OCI-LY1 (cell line): ENCODE results near the gene NUDT9.
"Not testable (repeated sequence)": the region's sequence is repeated elsewhere in the genome, so short reads cannot be mapped to it uniquely, and the experiment has no call there.

Experiments
- H2AFZ ChIP-seq: fragments of 200-600 bp; sonication (generic), shearing (Covaris generic); 2 replicates; pipeline ENCODE4 v1.6.0; 2014; ENCODE audit warnings: antibody characterized with exemption, mild to moderate bottlenecking, low read length
- H3F3A ChIP-seq: fragments of 200-600 bp; sonication (generic), shearing (Covaris generic); 2 replicates; pipeline ENCODE4 v1.6.0; 2014; ENCODE audit warnings: mild to moderate bottlenecking, antibody characterized with exemption, low read length, moderate library complexity; ENCODE audit not compliant: insufficient read depth
- H3K27ac ChIP-seq: fragments of 200-600 bp; sonication (generic); 2 replicates; pipeline ENCODE4 v1.5.1; 2014; ENCODE audit warnings: low read length, mixed run types, mild to moderate bottlenecking, low read depth; ENCODE audit not compliant: poor library complexity, severe bottlenecking
- H3K27me3 ChIP-seq: fragments of 200-600 bp; sonication (generic); 2 replicates; pipeline ENCODE4 v1.6.0; 2014; ENCODE audit warnings: antibody characterized with exemption, mild to moderate bottlenecking, low read length, moderate library complexity; ENCODE audit not compliant: insufficient read depth
- H3K36me3 ChIP-seq: fragments of 200-600 bp; sonication (generic); 2 replicates; pipeline ENCODE4 v1.6.1; 2014; ENCODE audit warnings: mild to moderate bottlenecking, antibody characterized with exemption, low read length, moderate library complexity, mixed read lengths; ENCODE audit not compliant: insufficient read depth
- H3K4me1 ChIP-seq: fragments of 200-600 bp; sonication (generic); 2 replicates; pipeline ENCODE4 v1.5.1; 2014; ENCODE audit warnings: mild to moderate bottlenecking, low read length, moderate library complexity; ENCODE audit not compliant: insufficient read depth, severe bottlenecking
- H3K4me2 ChIP-seq: fragments of 200-600 bp; sonication (generic), shearing (Covaris generic); 2 replicates; pipeline ENCODE4 v1.6.1; 2014; ENCODE audit warnings: low read length
- H3K4me3 ChIP-seq: fragments of 200-600 bp; sonication (generic); 2 replicates; pipeline ENCODE4 v1.5.1; 2014; ENCODE audit warnings: low read length, low read depth, mild to moderate bottlenecking, mixed read lengths; ENCODE audit not compliant: poor library complexity, severe bottlenecking
- H3K79me2 ChIP-seq: fragments of 200-600 bp; shearing (Covaris generic); 2 replicates; pipeline ENCODE4 v1.6.1; 2016; ENCODE audit warnings: mixed run types, low read length, mixed read lengths; ENCODE audit not compliant: insufficient read depth
- H3K9ac ChIP-seq: fragments of 200-600 bp; sonication (generic), shearing (Covaris generic); 2 replicates; pipeline ENCODE4 v1.6.1; 2014; ENCODE audit warnings: mild to moderate bottlenecking, low read length, mixed read lengths
- H3K9me2 ChIP-seq: fragments of 200-600 bp; sonication (generic), shearing (Covaris generic); 2 replicates; pipeline ENCODE4 v1.6.1; 2014; ENCODE audit warnings: low read depth, mild to moderate bottlenecking, low read length, mixed read lengths
- H3K9me3 ChIP-seq: fragments of 200-600 bp; shearing (Covaris generic); 2 replicates; pipeline ENCODE4 v1.6.1; 2014; ENCODE audit warnings: low read length, mixed read lengths
- H4K20me1 ChIP-seq: fragments of 200-600 bp; sonication (generic), shearing (Covaris generic); 2 replicates; pipeline ENCODE4 v1.6.0; 2016; ENCODE audit warnings: mild to moderate bottlenecking, low read length; ENCODE audit not compliant: insufficient read depth
- EZH2 ChIP-seq: fragments of 200-600 bp; sonication (generic), shearing (Covaris generic); IDR thresholded peaks from 2 replicates; pipeline ENCODE4 v1.8.0; 2017; ENCODE audit warnings: borderline replicate concordance, mixed run types, mild to moderate bottlenecking, antibody characterized with exemption, low read length, moderate library complexity, mixed read lengths
- TF ChIP-seq, protein P1 (sequence below): fragments of 200-600 bp; sonication (generic), shearing (Covaris generic); IDR thresholded peaks from 2 replicates; pipeline ENCODE4 v1.5.1; 2017; ENCODE audit warnings: mild to moderate bottlenecking, antibody characterized with exemption, low read length, moderate library complexity, mixed read lengths

Gene NUDT9

DNA sequence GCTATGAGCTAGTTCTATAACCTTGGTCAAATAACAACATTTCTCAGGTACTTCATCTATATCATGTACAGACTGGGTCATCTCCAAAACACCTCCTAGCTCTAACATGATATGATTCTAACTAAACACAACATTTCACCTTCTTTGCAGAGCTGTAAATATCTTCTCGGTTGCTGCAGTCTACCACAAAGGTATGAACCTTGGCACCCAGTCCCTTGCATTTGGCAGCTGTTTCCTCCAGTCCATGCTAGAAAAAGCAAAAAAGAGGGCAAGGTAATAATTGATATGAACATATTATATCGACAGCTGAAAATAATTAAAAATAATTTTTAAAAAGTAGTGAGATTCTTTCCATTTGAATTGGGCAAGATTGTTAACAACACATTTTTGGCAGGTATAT is 40.3 kb upstream of the NUDT9 start:
- Histone ChIP-seq H3K4me1 (no peaks in the 10 kb centered on the region), H3K9ac (no peak overlapping the region), H3K4me3 (no peak overlapping the region), H3K27me3 (no peaks in the 10 kb centered on the region), H2AFZ (no peak overlapping the region), H3K27ac (no peak overlapping the region), H3K36me3 (peaks cover 4% of the 10 kb centered on the region; the same call in 1 of the 2 replicates), H3K4me2 (no peak overlapping the region), H4K20me1 (no peaks in the 10 kb centered on the region), H3F3A (no peaks in the 10 kb centered on the region), H3K79me2 (no peaks in the 10 kb centered on the region), H3K9me2 (no peaks in the 10 kb centered on the region), H3K9me3 (no peaks in the 10 kb centered on the region)
- TF ChIP-seq, protein P1, sequence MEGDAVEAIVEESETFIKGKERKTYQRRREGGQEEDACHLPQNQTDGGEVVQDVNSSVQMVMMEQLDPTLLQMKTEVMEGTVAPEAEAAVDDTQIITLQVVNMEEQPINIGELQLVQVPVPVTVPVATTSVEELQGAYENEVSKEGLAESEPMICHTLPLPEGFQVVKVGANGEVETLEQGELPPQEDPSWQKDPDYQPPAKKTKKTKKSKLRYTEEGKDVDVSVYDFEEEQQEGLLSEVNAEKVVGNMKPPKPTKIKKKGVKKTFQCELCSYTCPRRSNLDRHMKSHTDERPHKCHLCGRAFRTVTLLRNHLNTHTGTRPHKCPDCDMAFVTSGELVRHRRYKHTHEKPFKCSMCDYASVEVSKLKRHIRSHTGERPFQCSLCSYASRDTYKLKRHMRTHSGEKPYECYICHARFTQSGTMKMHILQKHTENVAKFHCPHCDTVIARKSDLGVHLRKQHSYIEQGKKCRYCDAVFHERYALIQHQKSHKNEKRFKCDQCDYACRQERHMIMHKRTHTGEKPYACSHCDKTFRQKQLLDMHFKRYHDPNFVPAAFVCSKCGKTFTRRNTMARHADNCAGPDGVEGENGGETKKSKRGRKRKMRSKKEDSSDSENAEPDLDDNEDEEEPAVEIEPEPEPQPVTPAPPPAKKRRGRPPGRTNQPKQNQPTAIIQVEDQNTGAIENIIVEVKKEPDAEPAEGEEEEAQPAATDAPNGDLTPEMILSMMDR, result no peak
- TF ChIP-seq EZH2, result no peak

DNA sequence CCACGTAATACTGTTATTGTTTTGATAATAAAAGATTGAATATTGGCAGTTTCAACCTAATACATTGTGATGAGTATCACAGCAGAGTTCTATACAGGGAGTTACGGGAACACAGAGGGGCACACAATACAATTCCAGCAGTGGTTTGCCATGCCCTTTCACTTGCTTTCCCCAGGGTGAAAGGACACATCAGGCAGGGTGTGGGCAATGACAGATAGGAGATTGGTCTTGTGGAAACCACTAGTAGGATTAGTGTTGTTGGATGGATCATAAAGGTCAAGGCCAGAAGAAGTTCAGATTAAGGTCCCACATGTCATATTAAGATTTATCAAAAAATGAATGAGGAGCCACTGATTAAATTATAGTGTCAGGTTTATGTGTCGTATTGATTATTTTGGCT is 39.4 kb upstream of the NUDT9 start:
- peaks cover 1% of the 10 kb centered on the region for H3K4me1 ChIP-seq
- no peak overlapping the region for H3K4me3 ChIP-seq
- no peak overlapping the region for H3K9ac ChIP-seq
- no peak overlapping the region for H3K4me2 ChIP-seq
- no peak overlapping the region for H2AFZ ChIP-seq
- H3K27me3 ChIP-seq, result no peaks in the 10 kb centered on the region
- H3K27ac ChIP-seq, result no peak overlapping the region
- no peaks in the 10 kb centered on the region for H3K9me3 ChIP-seq
- H3K36me3 ChIP-seq, result peaks cover 4% of the 10 kb centered on the region; the same call in 1 of the 2 replicates
- no peaks in the 10 kb centered on the region for H3F3A ChIP-seq
- no peaks in the 10 kb centered on the region for H3K79me2 ChIP-seq
- no peak for TF ChIP-seq EZH2
- TF ChIP-seq, protein P1, result no peak
- no peaks in the 10 kb centered on the region for H3K9me2 ChIP-seq
- no peaks in the 10 kb centered on the region for H4K20me1 ChIP-seq

DNA sequence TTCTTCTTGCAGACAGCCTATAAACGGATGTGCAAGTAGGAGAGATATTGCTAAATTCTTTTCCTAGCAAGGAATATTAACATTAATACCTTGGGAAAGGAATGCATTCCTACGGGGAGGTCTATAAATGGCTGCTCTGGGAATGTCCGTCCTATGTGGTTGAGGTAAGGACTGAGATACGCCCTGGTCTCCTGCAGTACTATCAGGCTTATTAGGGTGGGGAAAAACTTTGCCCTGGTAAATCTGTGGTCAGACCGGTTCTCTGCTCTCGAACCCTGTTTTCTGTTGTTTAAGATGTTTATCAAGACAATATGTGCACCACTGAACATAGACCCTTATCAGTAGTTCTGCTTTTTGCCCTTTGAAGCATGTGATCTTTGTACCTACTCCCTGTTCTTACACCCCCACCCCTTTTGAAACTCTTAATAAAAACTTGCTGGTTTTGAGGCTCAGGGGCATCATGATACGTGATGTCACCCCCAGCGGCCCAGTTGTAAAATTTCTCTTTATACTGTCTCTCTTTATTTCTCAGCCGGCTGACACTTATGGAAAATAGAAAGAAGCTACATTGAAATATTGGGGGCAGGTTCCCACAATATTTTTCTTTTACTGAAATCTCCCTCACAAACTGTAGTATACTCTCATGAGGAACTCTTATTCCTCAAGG is 37.8 kb upstream of the NUDT9 start:
- H3K79me2 ChIP-seq, result not testable (repeated sequence)

DNA sequence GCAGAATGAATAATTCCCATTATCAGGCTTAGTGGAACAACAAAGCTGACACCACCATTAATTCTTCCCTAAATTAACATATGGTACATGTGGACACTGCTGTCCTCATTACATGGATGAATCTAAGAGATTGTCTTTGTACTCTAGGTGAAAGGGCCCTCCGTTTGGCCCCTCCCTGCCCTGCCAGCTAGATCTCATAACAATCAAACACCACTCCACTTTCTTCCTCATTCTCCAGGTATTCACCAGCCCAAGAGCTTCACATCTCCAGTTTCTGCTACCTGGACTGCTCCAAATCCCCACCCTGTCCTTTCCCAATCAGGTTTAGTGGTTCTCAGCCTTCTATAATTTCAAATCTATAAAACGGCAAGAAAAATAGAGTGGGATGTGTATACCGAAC is 35.1 kb upstream of the NUDT9 start:
- Histone ChIP-seq H4K20me1 (no peaks in the 10 kb centered on the region), H3K27me3 (no peaks in the 10 kb centered on the region), H3K4me2 (no peak overlapping the region), H3K9ac (no peak overlapping the region), H3K79me2 (peaks cover 8% of the 10 kb centered on the region), H3K27ac (no peak overlapping the region), H3K4me1 (peaks cover 33% of the 10 kb centered on the region), H3K36me3 (no peaks in the 10 kb centered on the region), H3F3A (no peaks in the 10 kb centered on the region), H3K4me3 (no peak overlapping the region), H3K9me2 (no peaks in the 10 kb centered on the region), H3K9me3 (no peaks in the 10 kb centered on the region), H2AFZ (no peak overlapping the region)
- TF ChIP-seq, protein P1, result no peak
- TF ChIP-seq EZH2, result no peak

More for the DNA sequence above, 37.8 kb upstream of the NUDT9 start:
- H3K27me3 ChIP-seq, H3K9ac ChIP-seq, H2AFZ ChIP-seq, H3F3A ChIP-seq, H3K4me2 ChIP-seq, H3K27ac ChIP-seq, H3K9me2 ChIP-seq, H4K20me1 ChIP-seq, H3K4me3 ChIP-seq, H3K36me3 ChIP-seq, H3K9me3 ChIP-seq: not testable (repeated sequence)
- peaks cover 16% of the 10 kb centered on the region for H3K4me1 ChIP-seq
